T-helper 1 cell treated with Interleukin-12 subunit alpha and Interleukin-12 subunit beta and Interleukin-4 antibody, amounts not matched to agents 30 μg/mL and 1 μg/mL, for 36 hours (primary cell): ENCODE measurements around the gene ATE1.
"Not testable (repeated sequence)": the region's sequence is repeated elsewhere in the genome, so short reads cannot be mapped to it uniquely, and the experiment has no call there.

Experiments
- H3K27ac Mint-ChIP-seq: one replicate; pipeline ENCODE4 v1.8.0; 2021; ENCODE audit warnings: mild to moderate bottlenecking, mixed read lengths
- H3K27me3 Mint-ChIP-seq: one replicate; pipeline ENCODE4 v1.8.0; 2021; ENCODE audit warnings: low read depth, mixed read lengths
- H3K36me3 Mint-ChIP-seq: one replicate; pipeline ENCODE4 v1.8.0; 2021; ENCODE audit warnings: low read depth, mixed read lengths
- H3K4me1 Mint-ChIP-seq: one replicate; pipeline ENCODE4 v1.8.0; 2021; ENCODE audit warnings: low read depth, mixed read lengths
- H3K4me3 Mint-ChIP-seq: one replicate; pipeline ENCODE4 v1.8.0; 2021; ENCODE audit warnings: mild to moderate bottlenecking, moderate library complexity, mixed read lengths
- H3K9me3 Mint-ChIP-seq: one replicate; pipeline ENCODE4 v1.8.0; 2021; ENCODE audit warnings: mixed read lengths

ATE1 gene

DNA sequence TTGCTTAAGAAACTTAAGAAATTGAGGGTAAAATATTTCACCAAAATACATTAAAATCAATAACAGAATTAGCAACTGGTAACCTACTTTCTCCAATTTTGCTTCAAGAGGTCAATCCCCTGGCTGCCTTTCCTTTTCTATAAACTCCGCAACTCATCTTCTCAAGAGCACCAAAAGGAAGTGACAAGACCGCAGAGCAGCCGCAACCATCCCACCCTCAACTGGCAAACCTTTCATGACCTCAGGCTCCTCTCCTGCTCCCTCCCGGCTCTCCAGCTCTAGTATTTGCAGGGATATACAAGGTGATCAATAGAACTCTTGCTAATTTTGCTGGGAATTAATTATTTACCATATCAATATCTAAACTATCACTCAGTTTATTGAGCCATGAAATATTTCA is 88.9 kb downstream of the ATE1 start:
- Mint-ChIP-seq H3K4me1 (no peaks in the 10 kb centered on the region), H3K4me3 (no peak overlapping the region), H3K27me3 (no peaks in the 10 kb centered on the region), H3K36me3 (peaks cover 12% of the 10 kb centered on the region), H3K27ac (no peak overlapping the region), H3K9me3 (no peaks in the 10 kb centered on the region)

DNA sequence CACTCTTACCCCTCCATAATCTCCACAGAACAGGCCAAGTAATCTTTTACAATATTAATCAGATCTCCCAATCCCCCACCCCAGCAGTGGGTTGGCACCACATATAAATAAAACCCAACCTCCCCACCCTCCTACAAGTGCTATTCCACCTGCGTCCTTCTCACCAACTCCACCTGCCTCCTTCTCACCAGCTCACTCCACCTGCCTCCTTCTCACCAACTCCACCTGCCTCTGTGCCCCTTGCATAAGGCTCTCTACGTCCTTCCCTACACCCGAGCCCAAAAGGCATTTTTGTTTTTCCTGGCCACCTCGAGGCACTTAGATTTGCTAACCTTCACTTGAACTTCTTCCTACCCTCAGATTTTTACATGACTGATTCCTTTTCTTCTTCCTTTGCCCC is 89.7 kb downstream of the ATE1 start:
- H3K36me3 Mint-ChIP-seq = peaks cover 12% of the 10 kb centered on the region
- H3K4me1 Mint-ChIP-seq = no peaks in the 10 kb centered on the region
- H3K4me3 Mint-ChIP-seq = no peak overlapping the region
- no peak overlapping the region for H3K27ac Mint-ChIP-seq
- H3K9me3 Mint-ChIP-seq = no peaks in the 10 kb centered on the region
- no peaks in the 10 kb centered on the region for H3K27me3 Mint-ChIP-seq

DNA sequence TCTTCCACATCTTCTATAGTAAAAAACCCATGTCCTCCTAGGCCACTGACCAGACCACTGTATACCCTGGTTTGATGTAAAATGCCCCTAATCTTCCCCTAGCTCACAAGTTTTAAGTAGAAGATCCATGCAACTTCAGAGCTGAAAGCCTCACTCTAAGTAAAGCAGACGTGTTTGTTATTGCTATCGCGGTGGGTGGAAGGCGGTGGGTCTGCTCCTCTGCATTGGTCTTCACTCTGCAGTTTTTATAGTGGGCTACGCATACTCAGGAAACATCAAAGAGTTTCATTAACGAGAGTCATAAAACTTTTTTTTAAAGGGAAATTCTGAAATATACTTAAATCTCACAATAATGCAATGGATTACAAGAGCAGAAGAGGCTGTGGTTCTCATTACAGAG is 91.7 kb downstream of the ATE1 start:
- no peaks in the 10 kb centered on the region for H3K27me3 Mint-ChIP-seq
- H3K4me3 Mint-ChIP-seq = no peak overlapping the region
- no peak overlapping the region for H3K27ac Mint-ChIP-seq
- H3K36me3 Mint-ChIP-seq = peaks cover 9% of the 10 kb centered on the region
- no peaks in the 10 kb centered on the region for H3K4me1 Mint-ChIP-seq
- no peaks in the 10 kb centered on the region for H3K9me3 Mint-ChIP-seq

DNA sequence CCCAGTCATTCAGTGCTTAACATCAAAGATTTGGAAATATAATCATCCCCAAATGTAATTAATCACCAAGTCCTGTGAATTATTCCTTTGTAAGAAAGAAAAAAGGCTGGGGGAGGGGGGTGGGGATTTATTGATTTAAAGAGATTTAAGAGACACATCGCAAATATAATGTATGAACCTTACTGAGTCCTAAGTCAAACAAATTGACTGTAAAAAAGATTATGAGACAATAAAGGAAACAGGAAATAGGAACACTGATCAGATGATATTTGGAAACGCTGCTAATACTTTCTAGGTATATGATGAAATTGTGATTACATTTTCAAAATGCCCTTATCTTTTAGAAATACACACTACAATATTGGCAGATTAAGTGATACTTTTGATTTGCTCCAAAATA is 92.5 kb downstream of the ATE1 start:
- no peak overlapping the region for H3K27ac Mint-ChIP-seq
- no peaks in the 10 kb centered on the region for H3K4me1 Mint-ChIP-seq
- H3K36me3 Mint-ChIP-seq = peaks cover 9% of the 10 kb centered on the region
- no peak overlapping the region for H3K4me3 Mint-ChIP-seq
- no peaks in the 10 kb centered on the region for H3K9me3 Mint-ChIP-seq
- H3K27me3 Mint-ChIP-seq = no peaks in the 10 kb centered on the region

DNA sequence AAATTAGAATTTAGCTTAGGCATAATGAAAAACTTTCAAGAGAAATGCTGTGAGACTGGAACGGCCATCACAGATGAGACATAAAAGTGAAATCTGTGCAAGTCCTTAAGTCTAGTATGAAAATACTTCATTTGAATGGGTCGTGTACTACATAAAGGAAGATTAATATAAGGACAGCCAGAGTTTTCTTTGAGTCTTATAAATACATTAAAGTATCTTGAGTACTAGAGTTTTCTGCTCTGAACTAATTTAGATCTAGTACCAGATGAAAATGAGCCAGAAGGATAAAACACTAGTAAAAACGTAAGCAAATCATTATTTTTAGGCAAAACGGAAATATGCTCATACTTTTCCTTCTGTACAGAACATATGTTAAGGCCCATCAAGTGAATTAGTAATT is 93.1 kb downstream of the ATE1 start:
- no peaks in the 10 kb centered on the region for H3K9me3 Mint-ChIP-seq
- H3K4me3 Mint-ChIP-seq = no peak overlapping the region
- no peaks in the 10 kb centered on the region for H3K27me3 Mint-ChIP-seq
- no peak overlapping the region for H3K27ac Mint-ChIP-seq
- H3K36me3 Mint-ChIP-seq = peaks cover 9% of the 10 kb centered on the region
- H3K4me1 Mint-ChIP-seq = no peaks in the 10 kb centered on the region

DNA sequence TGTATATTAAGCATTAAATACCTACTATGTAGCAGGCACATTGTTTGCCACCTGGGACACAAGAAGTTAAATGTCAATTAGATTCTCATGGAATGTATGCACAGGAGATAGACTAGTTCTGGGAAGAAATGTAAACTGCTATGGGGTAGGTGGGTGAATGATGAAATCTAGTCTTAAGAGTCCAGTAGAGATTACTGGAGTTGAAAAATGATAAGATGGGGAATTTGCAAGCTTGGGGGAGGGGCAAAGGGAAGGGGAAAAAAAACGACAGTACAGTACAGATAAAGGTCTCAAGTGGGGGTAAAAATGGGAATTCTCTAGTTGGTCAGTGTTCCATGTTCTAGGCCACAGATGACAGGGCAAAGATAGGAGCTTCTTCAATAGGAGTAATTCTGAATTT is 94.4 kb downstream of the ATE1 start:
- Mint-ChIP-seq H3K9me3 (no peaks in the 10 kb centered on the region), H3K4me3 (no peak overlapping the region), H3K27me3 (no peaks in the 10 kb centered on the region), H3K36me3 (peaks cover 9% of the 10 kb centered on the region), H3K4me1 (no peaks in the 10 kb centered on the region), H3K27ac (no peak overlapping the region)

DNA sequence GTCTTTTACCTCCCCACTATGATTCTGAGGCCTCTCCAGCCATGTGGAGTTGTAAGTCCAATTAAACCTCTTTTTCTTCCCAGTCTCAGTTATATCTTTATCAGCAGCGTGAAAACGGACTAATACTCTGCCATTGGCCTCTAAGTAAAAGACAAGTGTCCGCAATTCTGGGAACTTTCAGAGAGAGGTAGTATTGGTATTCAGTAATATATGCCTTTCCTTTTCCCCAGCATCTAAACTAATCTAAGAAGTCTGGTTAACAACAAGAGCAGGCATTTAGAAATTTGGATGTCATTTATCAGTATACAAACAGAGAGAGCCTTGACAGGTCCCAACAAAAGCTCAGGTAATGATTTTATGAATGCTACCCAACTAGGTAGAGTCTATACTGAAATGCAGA is 95.2 kb downstream of the ATE1 start:
- Mint-ChIP-seq H3K4me3 (no peak overlapping the region), H3K36me3 (peaks cover 11% of the 10 kb centered on the region), H3K27ac (no peak overlapping the region), H3K9me3 (no peaks in the 10 kb centered on the region), H3K4me1 (no peaks in the 10 kb centered on the region), H3K27me3 (no peaks in the 10 kb centered on the region)

DNA sequence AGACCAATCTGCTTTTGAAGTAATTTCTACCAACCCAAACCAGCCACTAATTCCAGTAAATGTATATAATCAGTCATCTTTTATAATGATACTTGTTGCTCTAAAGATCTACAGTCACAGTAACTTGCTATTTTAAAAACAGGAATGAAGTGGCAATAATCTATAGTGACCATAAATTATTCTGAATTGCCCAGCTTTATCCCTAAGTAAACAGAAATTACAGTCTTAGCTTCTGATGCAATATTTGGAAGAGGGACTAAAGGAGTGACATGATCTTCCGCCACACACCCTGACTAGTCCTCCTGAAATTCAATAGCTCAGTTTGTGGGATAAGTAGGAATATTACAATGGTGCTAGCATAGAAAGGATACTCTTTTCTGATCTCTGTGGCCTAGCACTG is 96.1 kb downstream of the ATE1 start:
- Mint-ChIP-seq H3K27me3 (no peaks in the 10 kb centered on the region), H3K4me1 (no peaks in the 10 kb centered on the region), H3K36me3 (peaks cover 11% of the 10 kb centered on the region), H3K4me3 (no peak overlapping the region), H3K27ac (no peak overlapping the region), H3K9me3 (no peaks in the 10 kb centered on the region)

DNA sequence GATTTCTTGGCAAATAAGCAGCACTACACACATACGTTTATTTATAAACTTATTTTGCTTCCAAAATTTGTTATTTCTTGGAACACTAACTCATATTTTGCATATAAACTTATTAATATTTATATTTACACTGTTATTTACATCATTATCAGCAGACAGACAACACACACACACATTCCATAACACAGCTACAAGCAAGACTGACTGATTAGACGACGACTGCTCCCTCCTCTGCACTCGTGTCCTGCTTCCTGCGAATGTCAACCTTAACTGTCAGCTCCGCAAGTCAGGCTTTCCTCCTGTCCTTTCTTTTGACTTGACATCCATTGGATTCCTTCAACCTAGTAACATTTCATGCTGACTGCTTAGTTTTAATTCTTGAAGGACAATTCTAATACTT is 96.6 kb downstream of the ATE1 start:
- peaks cover 10% of the 10 kb centered on the region for H3K36me3 Mint-ChIP-seq
- H3K27ac Mint-ChIP-seq = no peak overlapping the region

DNA sequence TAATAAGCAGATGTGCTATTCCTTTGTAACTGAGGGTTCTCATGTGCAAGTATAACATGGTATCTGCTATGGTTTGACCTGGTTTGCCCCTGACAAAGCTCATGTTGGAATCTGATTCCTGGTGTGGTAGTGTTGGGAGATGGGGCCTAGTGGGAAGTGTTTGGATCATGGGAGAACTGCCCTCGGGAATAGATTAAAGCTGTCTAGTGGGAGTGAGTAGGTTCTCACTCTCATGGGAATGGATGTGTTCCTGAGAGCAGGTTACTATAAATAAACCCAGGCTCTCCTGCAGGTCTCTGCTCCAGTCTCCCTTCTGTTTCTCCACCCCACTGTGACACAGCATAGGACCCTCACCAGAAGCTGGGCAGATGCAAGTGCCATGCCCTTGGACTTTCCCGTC is 97.7 kb downstream of the ATE1 start:
- peaks cover 5% of the 10 kb centered on the region for H3K36me3 Mint-ChIP-seq
- H3K27ac Mint-ChIP-seq = no peak overlapping the region
- no peak overlapping the region for H3K4me3 Mint-ChIP-seq

More for the DNA sequence above, 96.6 kb downstream of the ATE1 start:
- H3K4me3 Mint-ChIP-seq = no peak overlapping the region
- no peaks in the 10 kb centered on the region for H3K4me1 Mint-ChIP-seq
- no peaks in the 10 kb centered on the region for H3K9me3 Mint-ChIP-seq
- no peaks in the 10 kb centered on the region for H3K27me3 Mint-ChIP-seq

DNA sequence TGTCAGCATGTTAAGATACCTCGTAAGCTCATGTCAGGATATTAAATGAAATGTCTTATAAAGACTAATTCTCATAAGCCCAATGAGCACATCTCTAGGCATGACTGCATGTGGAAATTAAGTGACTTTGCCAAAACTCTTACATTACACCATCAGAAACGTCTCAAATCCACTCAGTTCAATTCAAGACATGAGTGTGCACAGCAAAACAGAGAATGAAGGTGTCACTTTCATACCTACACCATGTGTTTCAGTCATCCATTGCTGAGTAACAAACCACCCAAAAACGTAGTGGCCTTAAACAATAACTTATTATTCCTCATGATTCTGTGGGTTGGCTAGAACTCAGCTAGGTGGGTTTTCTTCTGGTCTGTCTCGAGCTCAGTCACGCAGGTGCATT is 99.8 kb downstream of the ATE1 start:
- H3K36me3 Mint-ChIP-seq = peaks cover 5% of the 10 kb centered on the region
- H3K4me3 Mint-ChIP-seq = no peak overlapping the region
- H3K27me3 Mint-ChIP-seq = no peaks in the 10 kb centered on the region
- no peaks in the 10 kb centered on the region for H3K4me1 Mint-ChIP-seq
- H3K27ac Mint-ChIP-seq = no peak overlapping the region
- H3K9me3 Mint-ChIP-seq = no peaks in the 10 kb centered on the region

More for the DNA sequence above, 97.7 kb downstream of the ATE1 start:
- H3K27me3 Mint-ChIP-seq = no peaks in the 10 kb centered on the region
- no peaks in the 10 kb centered on the region for H3K9me3 Mint-ChIP-seq
- H3K4me1 Mint-ChIP-seq = no peaks in the 10 kb centered on the region

DNA sequence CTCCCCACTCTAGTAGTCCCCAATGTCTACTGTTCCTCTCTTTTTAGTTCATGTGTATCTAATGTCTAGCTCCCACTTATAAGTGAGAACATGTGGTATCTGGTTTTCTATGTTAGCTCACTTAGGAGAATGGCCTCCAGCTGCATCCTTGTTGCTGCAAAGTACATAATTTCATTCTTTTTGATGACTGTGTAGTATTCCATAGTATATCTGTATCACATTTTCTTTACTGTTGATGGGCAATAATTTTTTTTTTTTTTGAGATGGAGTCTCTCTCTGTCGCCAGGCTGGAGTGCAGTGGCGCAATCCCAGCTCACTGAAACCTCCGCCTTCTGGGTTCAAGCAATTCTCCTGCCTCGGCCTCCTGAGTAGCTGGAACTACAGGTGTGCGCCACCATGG is 101.1 kb downstream of the ATE1 start:
- H3K36me3 Mint-ChIP-seq, H3K4me1 Mint-ChIP-seq, H3K4me3 Mint-ChIP-seq, H3K27me3 Mint-ChIP-seq, H3K9me3 Mint-ChIP-seq, H3K27ac Mint-ChIP-seq: not testable (repeated sequence)

DNA sequence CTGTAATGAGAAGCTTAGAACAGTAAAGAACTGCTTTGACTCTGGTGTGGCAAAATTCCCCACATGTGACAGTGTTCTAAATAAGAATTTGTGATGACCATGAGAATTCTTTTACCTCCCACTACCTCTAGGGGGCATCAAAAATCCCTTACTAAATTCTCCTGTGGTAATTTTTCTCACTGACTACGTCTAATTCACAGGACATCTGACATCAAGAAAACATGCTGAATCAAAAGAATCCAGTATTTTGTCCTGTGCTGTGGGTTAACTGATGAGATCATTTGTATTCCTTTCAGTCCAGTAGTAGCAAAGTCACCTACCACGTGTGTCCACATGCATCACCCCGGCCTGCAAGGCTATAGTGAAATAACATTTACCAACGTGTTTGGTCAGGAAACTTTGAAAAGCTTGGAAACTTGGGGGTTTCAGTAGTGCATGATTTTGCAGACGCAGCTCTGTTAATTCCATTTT is 103.8 kb downstream of the ATE1 start:
- Mint-ChIP-seq H3K36me3 (peaks cover 5% of the 10 kb centered on the region), H3K27ac (no peak overlapping the region), H3K27me3 (no peaks in the 10 kb centered on the region), H3K4me1 (no peaks in the 10 kb centered on the region), H3K4me3 (no peak overlapping the region), H3K9me3 (no peaks in the 10 kb centered on the region)

DNA sequence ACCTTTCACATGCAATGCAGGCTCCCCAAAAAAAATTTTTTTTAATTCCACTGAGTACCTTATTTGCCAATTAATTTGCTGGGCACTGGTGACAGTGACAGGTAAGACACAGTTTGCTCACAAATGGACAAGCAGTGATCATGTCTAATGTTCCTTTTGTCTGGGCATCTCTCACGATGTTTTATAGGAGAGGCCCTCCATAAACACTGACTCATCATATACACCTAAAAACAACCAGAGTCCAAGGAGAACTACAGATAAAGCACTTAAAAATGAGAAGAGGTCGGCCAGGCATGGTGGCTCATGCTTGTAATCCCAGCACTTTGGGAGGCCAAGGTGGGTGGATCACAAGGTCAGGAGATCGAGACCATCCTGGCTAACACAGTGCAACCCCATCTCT is 105.1 kb downstream of the ATE1 start:
- Mint-ChIP-seq H3K4me3 (no peak overlapping the region), H3K27me3 (no peaks in the 10 kb centered on the region), H3K9me3 (no peaks in the 10 kb centered on the region), H3K36me3 (no peaks in the 10 kb centered on the region), H3K27ac (no peak overlapping the region), H3K4me1 (no peaks in the 10 kb centered on the region)

DNA sequence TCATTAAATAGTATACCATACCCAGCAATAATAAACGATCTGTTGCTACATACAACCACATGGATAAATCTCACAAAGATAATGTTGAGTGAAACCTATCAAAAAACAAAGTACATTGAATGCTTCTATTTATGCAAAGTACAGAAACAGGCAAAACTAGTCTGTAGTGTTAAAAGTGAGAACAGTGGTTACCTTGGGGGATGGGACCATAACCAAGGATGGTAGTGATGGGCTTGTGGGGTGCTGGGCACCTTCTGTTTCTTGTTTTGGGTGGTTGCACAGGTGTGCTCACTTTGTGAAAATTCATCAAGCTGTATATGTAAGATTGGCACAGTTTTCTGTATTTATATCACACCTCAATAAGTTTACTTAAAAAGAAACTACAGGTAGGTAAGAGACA is 105.7 kb downstream of the ATE1 start:
- Mint-ChIP-seq H3K4me3 (no peak overlapping the region), H3K4me1 (no peaks in the 10 kb centered on the region), H3K27ac (no peak overlapping the region), H3K27me3 (no peaks in the 10 kb centered on the region), H3K36me3 (peaks cover 2% of the 10 kb centered on the region), H3K9me3 (no peaks in the 10 kb centered on the region)

DNA sequence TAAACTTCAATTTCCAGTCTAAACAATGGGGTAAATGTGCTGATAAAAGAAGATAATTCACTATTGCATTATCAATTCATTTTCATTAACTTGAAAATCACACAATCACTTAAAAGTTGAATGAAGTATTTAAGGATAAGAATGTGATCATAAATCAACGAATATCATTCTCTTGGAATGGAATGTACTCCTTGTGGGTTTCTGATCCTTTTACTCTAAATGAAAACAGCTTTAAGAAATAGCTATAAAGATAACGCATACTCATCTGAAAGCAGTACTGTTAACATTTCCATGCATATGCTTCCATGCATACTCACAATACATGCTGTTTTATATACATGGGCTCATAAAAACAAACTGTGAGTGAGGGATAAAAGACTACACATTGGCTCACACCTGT is 108.8 kb downstream of the ATE1 start:
- H3K4me3 Mint-ChIP-seq = no peak overlapping the region
- peaks cover 2% of the 10 kb centered on the region for H3K36me3 Mint-ChIP-seq
- no peaks in the 10 kb centered on the region for H3K4me1 Mint-ChIP-seq
- H3K27me3 Mint-ChIP-seq = no peaks in the 10 kb centered on the region
- H3K27ac Mint-ChIP-seq = no peak overlapping the region
- H3K9me3 Mint-ChIP-seq = no peaks in the 10 kb centered on the region
